Muscle of arm (tissue), 12 donors: ENCODE data around the gene DLG5. TPM values are rescaled to one million over a fixed set of nuclear protein-coding genes. Genes with fewer than 3 reads are reported as not detected.

ENCODE experiments used
- DNase-seq: peaks from one replicate; pipeline ENCODE4 v3.0.0-alpha.2; 2013
- polyA plus RNA-seq, 12 donors: library from polyadenylated mRNA; unstranded; fragments of 120-200 nt; gene quantifications; one replicate each; pipeline ENCODE4 v1.2.1, GENCODE V29; 2013; ENCODE audit not compliant: insufficient read length in 12 of 12

Gene DLG5
- polyA plus RNA-seq, 12 donors, result 17.0 to 37.7 (median 23.5) TPM; not detected in 1

- no peak for DNase-seq
Measured at GRCh38 chr10:77915319-77916105, 11.0 kb downstream of the DLG5 start.

GRCh38 chr10:77913090-77913489 lies 13.5 kb downstream of the DLG5 start:
- DNase-seq, result no peak

GRCh38 chr10:77912576-77912975 lies 14.0 kb downstream of the DLG5 start:
- DNase-seq, result no peak

- no peak for DNase-seq
Measured at GRCh38 chr10:77911535-77912123, 14.9 kb downstream of the DLG5 start.

- DNase-seq, result no peak
Measured at GRCh38 chr10:77910524-77911145, 15.9 kb downstream of the DLG5 start.

GRCh38 chr10:77909749-77910375 lies 16.7 kb downstream of the DLG5 start:
- no peak for DNase-seq

GRCh38 chr10:77909021-77909748 lies 17.4 kb downstream of the DLG5 start:
- DNase-seq, result no peak

- no peak for DNase-seq
Measured at GRCh38 chr10:77907900-77908717, 18.4 kb downstream of the DLG5 start.

GRCh38 chr10:77907462-77907861 lies 19.1 kb downstream of the DLG5 start:
- DNase-seq, result no peak

- no peak for DNase-seq
Measured at GRCh38 chr10:77906951-77907421, 19.6 kb downstream of the DLG5 start.

GRCh38 chr10:77905781-77906180 lies 20.8 kb downstream of the DLG5 start:
- DNase-seq, result no peak

GRCh38 chr10:77905086-77905748 lies 21.3 kb downstream of the DLG5 start:
- no peak for DNase-seq

- no peak for DNase-seq
Measured at GRCh38 chr10:77904100-77904840, 22.3 kb downstream of the DLG5 start.

GRCh38 chr10:77902159-77902558 lies 24.4 kb downstream of the DLG5 start:
- DNase-seq, result no peak

GRCh38 chr10:77901743-77902142 lies 24.8 kb downstream of the DLG5 start:
- no peak for DNase-seq

GRCh38 chr10:77899690-77900089 lies 26.9 kb downstream of the DLG5 start:
- no peak for DNase-seq

GRCh38 chr10:77899080-77899477 lies 27.5 kb downstream of the DLG5 start:
- no peak for DNase-seq

GRCh38 chr10:77898323-77899079 lies 28.1 kb downstream of the DLG5 start:
- DNase-seq, result no peak

- no peak for DNase-seq
Measured at GRCh38 chr10:77896058-77896457, 30.5 kb downstream of the DLG5 start.
